IMR-90 (cell line): ENCODE results near the gene XRCC5. TPM values are rescaled to one million over a fixed set of nuclear protein-coding genes. Genes with fewer than 3 reads are reported as not detected.

Experiments
- CTCF ChIP-seq: conservative IDR thresholded peaks from 2 replicates; pipeline ENCODE4 v1.5.1; 2012; ENCODE audit warnings: mild to moderate bottlenecking, low read depth, low read length, improper control_type of control experiment
- MAFK ChIP-seq: IDR thresholded peaks from 2 replicates; pipeline ENCODE4 v1.6.1; 2012; ENCODE audit warnings: low read depth, low read length, improper control_type of control experiment
- RCOR1 ChIP-seq: IDR thresholded peaks from 2 replicates; pipeline ENCODE4 v1.6.1; 2012; ENCODE audit warnings: mild to moderate bottlenecking, low read length, improper control_type of control experiment; ENCODE audit not compliant: insufficient replicate concordance
- USF2 ChIP-seq: fragments of 150-350 bp; IDR thresholded peaks from 2 replicates; pipeline ENCODE4 v1.6.1; 2017; ENCODE audit warnings: mild to moderate bottlenecking, antibody characterized with exemption, low read length, low read depth
- polyA plus RNA-seq, 3 experiments: library from polyadenylated mRNA; depleted of rRNA; stranded (reverse); fragments of >200 nt; gene quantifications; 2 replicates each; pipeline ENCODE4 v1.2.3, GENCODE V29; 2012; ENCODE audit warnings: low replicate concordance in 1 of 3
- total RNA-seq: library from RNA; depleted of rRNA; stranded (reverse); fragments of >200 nt; gene quantifications from 2 replicates; pipeline ENCODE4 v1.2.3, GENCODE V29; 2012

XRCC5 gene
- total and polyA plus RNA-seq, 2 of the 4 experiments (the other 2 are of a cell fraction), result 144 to 509 TPM

- no peak for TF ChIP-seq CTCF
- no peak for TF ChIP-seq MAFK
- TF ChIP-seq RCOR1, result no peak
- TF ChIP-seq USF2, result no peak
These were observed at the start of gene XRCC5 (continued) for GRCh38 chr2:216108967-216109921.
